Transverse colon (tissue), 4 donors: Measurements from ENCODE around the gene THEMIS2.

ENCODE experiments used
- CTCF ChIP-seq, 5 experiments: fragments of 200-600 bp in 3 of 5; fragments of 450-650 bp in 2 of 5; sonication (generic) in 3 of 5; IDR thresholded peaks; 1 replicate in 2 of 5; 2 replicates in 3 of 5; pipeline ENCODE4 v1.5.1; 2016 to 2017; ENCODE audit warnings: antibody characterized with exemption in 5 of 5, inconsistent platforms in 3 of 5, mild to moderate bottlenecking in 2 of 5, moderate library complexity in 1 of 5
- EP300 ChIP-seq: sonication (generic); formaldehyde crosslinking; IDR thresholded peaks from one replicate; pipeline ENCODE4 v1.6.1; 2017; ENCODE audit warnings: antibody characterized with exemption, low read depth
- POLR2A ChIP-seq: fragments of 450-650 bp; IDR thresholded peaks from one replicate; pipeline ENCODE4 v1.6.1; 2016; ENCODE audit warnings: antibody characterized with exemption, mild to moderate bottlenecking, moderate library complexity
- POLR2AphosphoS5 ChIP-seq, 3 donors: sonication (generic); formaldehyde crosslinking; IDR thresholded peaks; one replicate each; pipeline ENCODE4 v1.6.1; 2016; ENCODE audit warnings: antibody characterized with exemption in 3 of 3

- TF ChIP-seq CTCF (IDR thresholded peaks at IDR 0.05) (no peak), POLR2A (no peak), EP300 (no peak), POLR2AphosphoS5 (IDR thresholded peaks at IDR 0.05) (no peak)
These were observed 12.8 kb downstream of the THEMIS2 start for GRCh38 chr1:27885114-27885528.
